HUDEP-2 (cell line): Measurements from ENCODE around the gene CYP4F8.
"Not testable (repeated sequence)": the region's sequence is repeated elsewhere in the genome, so short reads cannot be mapped to it uniquely, and the experiment has no call there.

ENCODE experiments used
- DNase-seq, 76 experiments: peaks; one replicate each; lab custom pipeline; 2025; ENCODE audit not compliant: unreplicated experiment in 76 of 76; lab: John Stamatoyannopoulos, UW

CYP4F8 gene

GRCh38 chr19:15642807-15643206, 27.8 kb downstream of the CYP4F8 start:
- DNase-seq, result no peak

- no peak for DNase-seq
These were observed 28.4 kb downstream of the CYP4F8 start for GRCh38 chr19:15643387-15643786.

- no peak for DNase-seq
These were observed 29.2 kb downstream of the CYP4F8 start for GRCh38 chr19:15644066-15644741.

- DNase-seq, result no peak
These were observed 29.8 kb downstream of the CYP4F8 start for GRCh38 chr19:15644816-15645215.

GRCh38 chr19:15649526-15649925, 34.5 kb downstream of the CYP4F8 start:
- no peak for DNase-seq

- not testable (repeated sequence) for DNase-seq
These were observed 35.1 kb downstream of the CYP4F8 start for GRCh38 chr19:15650123-15650522.

GRCh38 chr19:15651791-15652190, 36.8 kb downstream of the CYP4F8 start:
- DNase-seq, result no peak

GRCh38 chr19:15652559-15653278, 37.7 kb downstream of the CYP4F8 start:
- DNase-seq, result no peak

GRCh38 chr19:15656467-15656866, 41.4 kb downstream of the CYP4F8 start:
- DNase-seq, result no peak

- DNase-seq, result no peak
These were observed 48.2 kb downstream of the CYP4F8 start for GRCh38 chr19:15663247-15663646.

- DNase-seq, result no peak
These were observed 51.2 kb downstream of the CYP4F8 start for GRCh38 chr19:15666186-15666585.

- DNase-seq, result peak in 1 of 76 experiments; percentile 9
These were observed 51.9 kb downstream of the CYP4F8 start for GRCh38 chr19:15666883-15667282.

GRCh38 chr19:15669440-15669839, 54.4 kb downstream of the CYP4F8 start:
- no peak for DNase-seq

GRCh38 chr19:15669891-15670290, 54.9 kb downstream of the CYP4F8 start:
- DNase-seq, result no peak

GRCh38 chr19:15671237-15671821, 56.3 kb downstream of the CYP4F8 start:
- no peak for DNase-seq

GRCh38 chr19:15671891-15672579, 57.0 kb downstream of the CYP4F8 start:
- DNase-seq, result no peak

- peak; percentile 94 to 100 (median 98) for DNase-seq
These were observed 57.7 kb downstream of the CYP4F8 start, which contains the start of gene CYP4F12 for GRCh38 chr19:15672580-15673175. Gene CYP4F12 (plus strand): TSS chr19:15673087. CDS start chr19:15673530, 443 bp downstream.

- peak in 9 of 76 experiments; percentile 13 to 56 (median 36) for DNase-seq
These were observed 58.2 kb downstream of the CYP4F8 start for GRCh38 chr19:15673176-15673654.

GRCh38 chr19:15675560-15675959, 60.5 kb downstream of the CYP4F8 start:
- DNase-seq, result no peak

- no peak for DNase-seq
These were observed 64.1 kb downstream of the CYP4F8 start for GRCh38 chr19:15679089-15679488.

GRCh38 chr19:15679865-15680264, 64.8 kb downstream of the CYP4F8 start:
- not testable (repeated sequence) for DNase-seq
